Measurements from ENCODE around the gene APOBEC3F.
"Not testable (repeated sequence)": the region's sequence is repeated elsewhere in the genome, so short reads cannot be mapped to it uniquely, and the experiment has no call there.

DNA sequence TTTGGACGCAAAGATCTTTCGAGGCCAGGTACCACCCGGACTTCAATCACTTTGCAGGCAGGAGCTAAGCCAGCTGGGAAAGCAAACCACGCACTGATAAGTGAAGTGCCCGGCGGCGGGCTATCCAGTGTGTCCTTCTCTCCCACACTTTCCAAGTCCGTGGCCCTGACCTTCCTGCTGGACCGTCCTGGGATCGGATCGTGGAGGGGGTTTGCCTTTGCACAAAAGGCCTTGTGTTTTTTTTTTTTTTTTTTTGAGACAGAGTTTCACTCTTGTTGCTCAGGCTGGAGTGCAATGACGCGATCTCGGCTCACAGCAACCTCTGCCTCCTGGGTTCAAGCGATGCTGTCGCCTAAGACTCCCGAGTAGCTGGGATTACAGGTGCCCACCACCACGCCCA, 2.4 kb downstream of the APOBEC3F start:
- TF ChIP-seq, protein P1, sequence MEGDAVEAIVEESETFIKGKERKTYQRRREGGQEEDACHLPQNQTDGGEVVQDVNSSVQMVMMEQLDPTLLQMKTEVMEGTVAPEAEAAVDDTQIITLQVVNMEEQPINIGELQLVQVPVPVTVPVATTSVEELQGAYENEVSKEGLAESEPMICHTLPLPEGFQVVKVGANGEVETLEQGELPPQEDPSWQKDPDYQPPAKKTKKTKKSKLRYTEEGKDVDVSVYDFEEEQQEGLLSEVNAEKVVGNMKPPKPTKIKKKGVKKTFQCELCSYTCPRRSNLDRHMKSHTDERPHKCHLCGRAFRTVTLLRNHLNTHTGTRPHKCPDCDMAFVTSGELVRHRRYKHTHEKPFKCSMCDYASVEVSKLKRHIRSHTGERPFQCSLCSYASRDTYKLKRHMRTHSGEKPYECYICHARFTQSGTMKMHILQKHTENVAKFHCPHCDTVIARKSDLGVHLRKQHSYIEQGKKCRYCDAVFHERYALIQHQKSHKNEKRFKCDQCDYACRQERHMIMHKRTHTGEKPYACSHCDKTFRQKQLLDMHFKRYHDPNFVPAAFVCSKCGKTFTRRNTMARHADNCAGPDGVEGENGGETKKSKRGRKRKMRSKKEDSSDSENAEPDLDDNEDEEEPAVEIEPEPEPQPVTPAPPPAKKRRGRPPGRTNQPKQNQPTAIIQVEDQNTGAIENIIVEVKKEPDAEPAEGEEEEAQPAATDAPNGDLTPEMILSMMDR (IDR thresholded peaks at IDR 0.05; ENCODE audit: insufficient read depth, low read length, poor library complexity, severe bottlenecking) = not testable (repeated sequence)
- TF ChIP-seq EZH2phosphoT487 (conservative IDR thresholded peaks at IDR 0.05; ENCODE audit: low read length) = not testable (repeated sequence)
